Astrocyte of the cerebellum (primary cell): ENCODE measurements around the gene KIRREL1.

ENCODE experiments used
- DNase-seq: peaks from one replicate; pipeline ENCODE4 v3.0.0-alpha.2; 2011; ENCODE audit warnings: low read depth
- H3K4me3 ChIP-seq: 2 replicates; pipeline ENCODE4 v1.5.1; 2011; ENCODE audit warnings: mild to moderate bottlenecking, low read depth, low read length, moderate library complexity
- CTCF ChIP-seq: IDR thresholded peaks from 2 replicates; pipeline ENCODE4 v1.5.1; 2012; ENCODE audit warnings: low read length, low read depth, moderate library complexity, mild to moderate bottlenecking; ENCODE audit errors: missing control alignments
- in situ Hi-C: cut with HindIII; loops from 2 replicates; pipeline ENCODE4 v1.10.0; 2017; ENCODE audit warnings: low sequenced_read_pairs

KIRREL1 gene

GRCh38 chr1:158118713-158119402 lies 125.4 kb downstream of the KIRREL1 start:
- no peak for TF ChIP-seq CTCF
- H3K4me3 ChIP-seq: no peak overlapping the region
- no peak for DNase-seq
- in situ Hi-C loops: no loop called here

- in situ Hi-C loops: no loop called here
- no peak overlapping the region for H3K4me3 ChIP-seq
- TF ChIP-seq CTCF: no peak
- DNase-seq: no peak
Observed at GRCh38 chr1:158119976-158120653, 126.7 kb downstream of the KIRREL1 start.

GRCh38 chr1:158121604-158122254 lies 128.3 kb downstream of the KIRREL1 start:
- no peak overlapping the region for H3K4me3 ChIP-seq
- peak; percentile 78 for TF ChIP-seq CTCF
- peak; percentile 41 for DNase-seq
- in situ Hi-C loops: no loop called here

- no peak for TF ChIP-seq CTCF
- no peak overlapping the region for H3K4me3 ChIP-seq
- DNase-seq: no peak
- in situ Hi-C loops: no loop called here
Observed at GRCh38 chr1:158122833-158123388, 129.5 kb downstream of the KIRREL1 start.

GRCh38 chr1:158124034-158124433 lies 130.6 kb downstream of the KIRREL1 start:
- DNase-seq: peak; percentile 24
- H3K4me3 ChIP-seq: no peak overlapping the region
- in situ Hi-C loops: no loop called here
- no peak for TF ChIP-seq CTCF

- peak; percentile 96 for TF ChIP-seq CTCF
- no peak overlapping the region for H3K4me3 ChIP-seq
- in situ Hi-C loops: no loop called here
- peak; percentile 90 for DNase-seq
Observed at GRCh38 chr1:158124999-158125398, 131.6 kb downstream of the KIRREL1 start.
